Body of pancreas (tissue), 4 donors: Measurements from ENCODE around the gene NFU1. TPM values are rescaled to one million over a fixed set of nuclear protein-coding genes. Genes with fewer than 3 reads are reported as not detected.

ENCODE experiments used
- ATAC-seq: fragments of 150-250 bp; one replicate; pipeline ENCODE4 v1.9.1; 2016
- DNase-seq, 4 donors: peaks; one replicate each; pipeline ENCODE4 v3.0.0-alpha.2; 2019
- H3K27ac ChIP-seq, 4 donors: fragments of 200-600 bp; sonication (generic); 1 replicate in 3 of 4; 2 replicates in 1 of 4; pipeline versions ENCODE4 v1.5.1 to v1.6.1; 2016 to 2019; ENCODE audit warnings: mild to moderate bottlenecking in 1 of 4, mixed read lengths in 1 of 4, moderate library complexity in 1 of 4
- H3K27me3 ChIP-seq, 2 donors: fragments of 200-600 bp; sonication (generic); one replicate each; pipeline ENCODE4 v1.6.0; 2016; ENCODE audit warnings: mild to moderate bottlenecking in 1 of 2
- H3K36me3 ChIP-seq, 2 donors: fragments of 200-600 bp; sonication (generic); replicated peaks in 1 of 2; 2 replicates each; pipeline ENCODE4 v1.5.1; 2016; ENCODE audit warnings: low read depth in 2 of 2; ENCODE audit not compliant: insufficient read depth in 1 of 2
- H3K4me1 ChIP-seq: fragments of 200-600 bp; sonication (generic); one replicate; pipeline ENCODE4 v1.6.0; 2016
- H3K4me3 ChIP-seq, 2 donors: fragments of 200-600 bp; sonication (generic); 1 replicate in 1 of 2; 2 replicates in 1 of 2; pipeline ENCODE4 v1.5.1; 2016 to 2019
- H3K9me3 ChIP-seq, 3 donors: fragments of 200-600 bp; sonication (generic); 1 replicate in 2 of 3; 2 replicates in 1 of 3; pipeline ENCODE4 v1.5.1; 2016
- CTCF ChIP-seq, 7 experiments: fragments of 450-650 bp in 4 of 7; fragments of 200-600 bp in 3 of 7; sonication (generic) in 3 of 7; IDR thresholded peaks; one replicate each; pipeline ENCODE4 v1.5.1; 2016 to 2019; ENCODE audit warnings: antibody characterized with exemption in 7 of 7
- POLR2A ChIP-seq, 3 donors: fragments of 450-650 bp; IDR thresholded peaks; one replicate each; pipeline ENCODE4 v1.6.1; 2016; ENCODE audit warnings: antibody characterized with exemption in 3 of 3, mild to moderate bottlenecking in 2 of 3
- WGBS, 2 donors: methylation state at CpG; one replicate each; pipeline ENCODE4 v1.1.5; 2017; 5-methylcytosine and 5-hydroxymethylcytosine counted together
- intact Hi-C: fragments of 100-400 bp; cut with DNase I; formaldehyde crosslinking; loops from one replicate; pipeline ENCODE4 v1.15.1; 2023
- total RNA-seq, 2 donors: library from RNA; depleted of rRNA; stranded (reverse); fragments of >200 nt; gene quantifications; one replicate each; pipeline ENCODE4 v1.1.0, GENCODE V29; 2016

NFU1 gene
- total RNA-seq, 2 donors from 2014 or later: 12.9 to 29.1 TPM

GRCh38 chr2:69481421-69481820 is 44.2 kb upstream of the NFU1 start:
- Histone ChIP-seq H3K27ac (no peak overlapping the region), H3K9me3 (no peaks in the 10 kb centered on the region), H3K4me1 (peaks cover 19% of the 10 kb centered on the region), H3K27me3 (no peaks in the 10 kb centered on the region), H3K4me3 (no peak overlapping the region), H3K36me3 (peaks cover 0 to 3% of the 10 kb centered on the region in 2 donors)
- no peak for TF ChIP-seq POLR2A (IDR thresholded peaks at IDR 0.05)
- no peak for TF ChIP-seq CTCF (IDR thresholded peaks at IDR 0.05)
- WGBS, 2 donors: 89 to 94% methylated on average over 1 of the region's 1 CpG
- intact Hi-C loops: no loop called here
- no peak for ATAC-seq
- no peak for DNase-seq

DNA sequence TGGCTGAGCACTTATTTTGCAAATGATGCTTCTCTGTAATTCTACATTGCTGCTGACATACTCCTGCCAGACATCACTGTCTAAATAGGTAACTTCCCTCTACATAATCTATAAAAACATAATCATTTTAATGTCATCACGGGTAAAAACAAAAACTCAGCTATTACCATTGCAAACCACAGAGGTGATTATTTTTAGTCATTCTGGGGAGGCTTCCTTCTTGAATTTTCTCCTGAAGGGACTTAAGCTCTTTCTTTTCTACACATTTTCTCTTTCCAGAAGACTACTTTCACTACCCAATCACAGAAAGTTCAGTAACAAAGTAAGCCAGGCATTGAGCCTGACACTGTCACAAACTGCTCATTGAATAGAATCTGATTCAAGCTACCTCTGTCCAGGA is 40.4 kb upstream of the NFU1 start:
- Histone ChIP-seq H3K36me3 (peaks cover 0 to 3% of the 10 kb centered on the region in 2 donors), H3K27ac (no peak overlapping the region), H3K4me1 (no peaks in the 10 kb centered on the region), H3K9me3 (no peaks in the 10 kb centered on the region), H3K4me3 (no peak overlapping the region), H3K27me3 (no peaks in the 10 kb centered on the region)
- DNase-seq: no peak
- no peak for ATAC-seq
- TF ChIP-seq CTCF (IDR thresholded peaks at IDR 0.05): no peak
- no peak for TF ChIP-seq POLR2A (IDR thresholded peaks at IDR 0.05)
- intact Hi-C loops: no loop called here
- WGBS, 2 donors: 65 to 79% methylated on average over 1 of the region's 1 CpG

DNA sequence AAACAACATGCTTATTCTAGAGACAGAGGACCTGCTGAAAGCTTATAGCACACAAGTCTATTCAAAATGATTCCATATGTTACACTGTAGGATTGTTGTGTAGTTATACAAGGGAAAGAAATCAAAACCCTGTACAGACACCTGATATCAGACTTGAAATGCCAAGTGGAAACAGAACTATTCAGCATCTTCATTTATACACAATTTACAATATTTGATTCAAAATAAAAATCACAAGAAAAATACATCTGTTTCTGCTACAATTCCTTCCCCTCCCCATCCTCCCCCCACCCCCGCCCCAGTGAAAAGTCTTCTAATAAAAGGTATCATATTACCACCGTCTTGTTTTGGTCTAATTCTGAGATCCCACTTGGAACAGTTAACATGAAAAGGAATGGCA is 37.5 kb upstream of the NFU1 start:
- ATAC-seq (no peak), DNase-seq (no peak)
- Histone ChIP-seq H3K4me1 (peaks cover 9% of the 10 kb centered on the region), H3K27me3 (no peaks in the 10 kb centered on the region), H3K9me3 (no peaks in the 10 kb centered on the region), H3K4me3 (no peak overlapping the region), H3K36me3 (no peaks in the 10 kb centered on the region), H3K27ac (no peak overlapping the region)
- 67 to 79% methylated on average over 2 of the region's 2 CpGs for WGBS, 2 donors
- intact Hi-C loops: no loop called here
- TF ChIP-seq POLR2A (IDR thresholded peaks at IDR 0.05): no peak
- no peak for TF ChIP-seq CTCF (IDR thresholded peaks at IDR 0.05)

DNA sequence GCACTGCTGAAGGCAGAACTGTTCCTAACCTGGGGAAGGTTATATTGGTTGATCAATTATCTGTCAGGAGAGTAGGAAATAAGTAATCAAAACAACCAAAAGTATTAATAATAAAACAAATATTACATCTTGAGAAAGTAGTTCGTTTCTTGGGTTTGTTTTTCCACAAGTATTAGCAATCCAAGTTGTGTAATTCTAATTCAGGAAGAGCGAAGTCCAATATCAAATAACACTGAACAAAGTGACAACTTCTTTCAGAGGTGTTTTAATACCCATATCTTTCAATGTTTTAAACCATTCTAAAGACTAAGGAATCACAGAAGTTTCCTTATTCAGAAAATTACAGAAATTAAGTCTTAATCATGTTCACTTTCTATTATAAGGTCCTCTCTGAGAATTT is 34.6 kb upstream of the NFU1 start:
- DNase-seq: no peak
- no peak for TF ChIP-seq POLR2A (IDR thresholded peaks at IDR 0.05)
- TF ChIP-seq CTCF (IDR thresholded peaks at IDR 0.05): no peak
- intact Hi-C loops: no loop called here
- H3K9me3 ChIP-seq: no peaks in the 10 kb centered on the region
- peak; percentile 27 for ATAC-seq
- peaks cover 9% of the 10 kb centered on the region for H3K4me1 ChIP-seq
- no peaks in the 10 kb centered on the region for H3K36me3 ChIP-seq
- H3K27me3 ChIP-seq: no peaks in the 10 kb centered on the region
- no peak overlapping the region for H3K4me3 ChIP-seq
- 29 to 44% methylated on average over 2 of the region's 2 CpGs for WGBS, 2 donors
- peak overlapping the region in 1 of 4 donors; percentile 56 for H3K27ac ChIP-seq

- H3K27me3 ChIP-seq: no peaks in the 10 kb centered on the region
- H3K9me3 ChIP-seq: no peaks in the 10 kb centered on the region
- no peak overlapping the region for H3K4me3 ChIP-seq
- TF ChIP-seq POLR2A (IDR thresholded peaks at IDR 0.05) (no peak), CTCF (IDR thresholded peaks at IDR 0.05) (no peak)
- no peak overlapping the region for H3K27ac ChIP-seq
- WGBS, 2 donors: 54 to 65% methylated on average over 5 of the region's 5 CpGs
- DNase-seq (no peak), ATAC-seq (no peak)
- no peaks in the 10 kb centered on the region for H3K36me3 ChIP-seq
- H3K4me1 ChIP-seq: peaks cover 9% of the 10 kb centered on the region
- intact Hi-C loops: no loop called here
Measured at GRCh38 chr2:69470911-69471310, 33.7 kb upstream of the NFU1 start.
